Breast epithelium (tissue), 3 donors: Measurements from ENCODE around the gene VWA2.

Experiments
- POLR2A ChIP-seq: fragments of 450-650 bp; IDR thresholded peaks from one replicate; pipeline ENCODE4 v1.6.1; 2016; ENCODE audit warnings: antibody characterized with exemption, mild to moderate bottlenecking, moderate library complexity
- POLR2AphosphoS5 ChIP-seq, 3 donors: sonication (generic); formaldehyde crosslinking; IDR thresholded peaks; one replicate each; pipeline ENCODE4 v1.6.1; 2017; ENCODE audit warnings: antibody characterized with exemption in 3 of 3
- TF ChIP-seq, protein P1 (sequence below), 3 donors: fragments of 450-650 bp; IDR thresholded peaks; one replicate each; pipeline ENCODE4 v1.5.1; 2016 to 2017; ENCODE audit warnings: antibody characterized with exemption in 3 of 3, mild to moderate bottlenecking in 3 of 3, moderate library complexity in 3 of 3

- TF ChIP-seq POLR2AphosphoS5 (IDR thresholded peaks at IDR 0.05) (no peak), POLR2A (no peak)
- TF ChIP-seq, protein P1, sequence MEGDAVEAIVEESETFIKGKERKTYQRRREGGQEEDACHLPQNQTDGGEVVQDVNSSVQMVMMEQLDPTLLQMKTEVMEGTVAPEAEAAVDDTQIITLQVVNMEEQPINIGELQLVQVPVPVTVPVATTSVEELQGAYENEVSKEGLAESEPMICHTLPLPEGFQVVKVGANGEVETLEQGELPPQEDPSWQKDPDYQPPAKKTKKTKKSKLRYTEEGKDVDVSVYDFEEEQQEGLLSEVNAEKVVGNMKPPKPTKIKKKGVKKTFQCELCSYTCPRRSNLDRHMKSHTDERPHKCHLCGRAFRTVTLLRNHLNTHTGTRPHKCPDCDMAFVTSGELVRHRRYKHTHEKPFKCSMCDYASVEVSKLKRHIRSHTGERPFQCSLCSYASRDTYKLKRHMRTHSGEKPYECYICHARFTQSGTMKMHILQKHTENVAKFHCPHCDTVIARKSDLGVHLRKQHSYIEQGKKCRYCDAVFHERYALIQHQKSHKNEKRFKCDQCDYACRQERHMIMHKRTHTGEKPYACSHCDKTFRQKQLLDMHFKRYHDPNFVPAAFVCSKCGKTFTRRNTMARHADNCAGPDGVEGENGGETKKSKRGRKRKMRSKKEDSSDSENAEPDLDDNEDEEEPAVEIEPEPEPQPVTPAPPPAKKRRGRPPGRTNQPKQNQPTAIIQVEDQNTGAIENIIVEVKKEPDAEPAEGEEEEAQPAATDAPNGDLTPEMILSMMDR (IDR thresholded peaks at IDR 0.05) = no peak
These were observed 5.6 kb upstream of the VWA2 start for GRCh38 chr10:114233482-114233881.
